ENCODE results near the gene KCNMA1.

DNA sequence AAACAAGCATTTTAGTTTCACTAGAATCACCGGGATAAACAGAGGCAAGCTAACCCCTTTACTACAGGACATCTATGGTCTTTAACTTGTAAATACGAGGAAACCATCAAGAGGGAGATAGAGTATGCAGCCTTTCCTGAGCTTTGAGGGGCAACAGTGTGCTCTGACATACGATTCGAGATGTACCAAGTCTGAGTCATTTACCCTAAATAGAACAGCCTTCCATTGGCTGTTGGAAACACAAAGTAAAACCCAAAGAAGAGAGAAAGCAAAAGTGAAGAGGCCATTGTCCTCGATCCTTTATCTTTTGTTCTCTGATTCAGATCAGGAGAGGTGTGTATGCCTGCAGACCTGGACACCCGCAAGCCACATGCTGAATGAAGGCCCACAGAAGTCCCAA is 289.5 kb downstream of the KCNMA1 start:
- TF ChIP-seq, protein P1, sequence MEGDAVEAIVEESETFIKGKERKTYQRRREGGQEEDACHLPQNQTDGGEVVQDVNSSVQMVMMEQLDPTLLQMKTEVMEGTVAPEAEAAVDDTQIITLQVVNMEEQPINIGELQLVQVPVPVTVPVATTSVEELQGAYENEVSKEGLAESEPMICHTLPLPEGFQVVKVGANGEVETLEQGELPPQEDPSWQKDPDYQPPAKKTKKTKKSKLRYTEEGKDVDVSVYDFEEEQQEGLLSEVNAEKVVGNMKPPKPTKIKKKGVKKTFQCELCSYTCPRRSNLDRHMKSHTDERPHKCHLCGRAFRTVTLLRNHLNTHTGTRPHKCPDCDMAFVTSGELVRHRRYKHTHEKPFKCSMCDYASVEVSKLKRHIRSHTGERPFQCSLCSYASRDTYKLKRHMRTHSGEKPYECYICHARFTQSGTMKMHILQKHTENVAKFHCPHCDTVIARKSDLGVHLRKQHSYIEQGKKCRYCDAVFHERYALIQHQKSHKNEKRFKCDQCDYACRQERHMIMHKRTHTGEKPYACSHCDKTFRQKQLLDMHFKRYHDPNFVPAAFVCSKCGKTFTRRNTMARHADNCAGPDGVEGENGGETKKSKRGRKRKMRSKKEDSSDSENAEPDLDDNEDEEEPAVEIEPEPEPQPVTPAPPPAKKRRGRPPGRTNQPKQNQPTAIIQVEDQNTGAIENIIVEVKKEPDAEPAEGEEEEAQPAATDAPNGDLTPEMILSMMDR (conservative IDR thresholded peaks at IDR 0.05): no peak
- TF ChIP-seq EZH2 (IDR thresholded peaks at IDR 0.05; ENCODE audit: low read depth): no peak

Data from PC-9 (cell line).